Bone marrow (tissue), 2 donors: Measurements from ENCODE around the gene IQSEC1.

Source experiments
- DNase-seq, 2 donors: peaks; one replicate each; lab custom pipeline; 2025; lab: John Stamatoyannopoulos, UW

The IQSEC1 gene

GRCh38 chr3:13049400-13049799 is 23.8 kb downstream of the IQSEC1 start:
- no peak for DNase-seq

- no peak for DNase-seq
These were observed 25.7 kb downstream of the IQSEC1 start for GRCh38 chr3:13047296-13048165.

- DNase-seq, result no peak
These were observed 26.5 kb downstream of the IQSEC1 start for GRCh38 chr3:13046569-13047274.

- peak in 1 of 2 donors; percentile 36 for DNase-seq
These were observed 27.2 kb downstream of the IQSEC1 start for GRCh38 chr3:13045904-13046568.

- no peak for DNase-seq
These were observed 27.9 kb downstream of the IQSEC1 start for GRCh38 chr3:13045241-13045903.

- DNase-seq, result no peak
These were observed 28.6 kb downstream of the IQSEC1 start for GRCh38 chr3:13044496-13045240.

GRCh38 chr3:13043656-13044055 is 29.6 kb downstream of the IQSEC1 start:
- no peak for DNase-seq

- no peak for DNase-seq
These were observed 30.4 kb downstream of the IQSEC1 start for GRCh38 chr3:13042715-13043271.

GRCh38 chr3:13042127-13042701 is 31.0 kb downstream of the IQSEC1 start:
- no peak for DNase-seq

GRCh38 chr3:13041113-13041776 is 32.0 kb downstream of the IQSEC1 start:
- DNase-seq, result no peak

GRCh38 chr3:13040361-13041074 is 32.7 kb downstream of the IQSEC1 start:
- DNase-seq, result no peak

- DNase-seq, result no peak
These were observed 33.9 kb downstream of the IQSEC1 start for GRCh38 chr3:13039213-13039896.

GRCh38 chr3:13037458-13038117 is 35.6 kb downstream of the IQSEC1 start:
- no peak for DNase-seq

- no peak for DNase-seq
These were observed 38.4 kb downstream of the IQSEC1 start for GRCh38 chr3:13034861-13035260.

- no peak for DNase-seq
These were observed 39.0 kb downstream of the IQSEC1 start for GRCh38 chr3:13034109-13034800.

GRCh38 chr3:13032206-13032605 is 41.0 kb downstream of the IQSEC1 start:
- DNase-seq, result no peak

- no peak for DNase-seq
These were observed 41.6 kb downstream of the IQSEC1 start for GRCh38 chr3:13031621-13032020.

- DNase-seq, result no peak
These were observed 42.5 kb downstream of the IQSEC1 start for GRCh38 chr3:13030684-13031083.
